WTC11 (cell line): ENCODE results near the gene RNGTT.

ENCODE experiments used
- JUN ChIP-seq: sonication (generic); formaldehyde crosslinking; IDR thresholded peaks from 2 replicates; pipeline ENCODE4 v1.8.0; 2023; ENCODE audit warnings: mild to moderate bottlenecking, missing genetic modification reagents
- PRDM15 ChIP-seq: sonication (generic); formaldehyde crosslinking; IDR thresholded peaks from 2 replicates; pipeline ENCODE4 v1.8.0; 2022; ENCODE audit warnings: missing genetic modification reagents
- ZNF121 ChIP-seq: sonication (generic); formaldehyde crosslinking; IDR thresholded peaks from 2 replicates; pipeline ENCODE4 v1.8.0; 2023; ENCODE audit warnings: missing genetic modification reagents

- TF ChIP-seq ZNF121 (CRISPR knock-in tag) = no peak
- no peak for TF ChIP-seq JUN (CRISPR knock-in tag)
- TF ChIP-seq PRDM15 = no peak
Measured at GRCh38 chr6:88823998-88824397, 139.4 kb downstream of the RNGTT start.
